HCT116 (cell line): ENCODE data around the gene HMGB3. TPM values are rescaled to one million over a fixed set of nuclear protein-coding genes. Genes with fewer than 3 reads are reported as not detected.

Source experiments
- ATAC-seq: fragments of 200-7000 bp; cut with Tn5 transposase; 2 replicates; pipeline ENCODE4 v1.9.1; 2020; ENCODE audit warnings: mild to moderate bottlenecking, moderate library complexity
- BruUV-seq: library from RNA; stranded (reverse); fragments of 400-500 nt; replicated peaks from 2 replicates; lab custom pipeline; 2021; lab: Mats Ljungman, UMichigan
- CTCF ChIA-PET: fragments of 300-600 bp; sonication (Branson Sonifier 250); formaldehyde crosslinking; loops from one replicate; lab custom pipeline; 2021; ENCODE audit warnings: antibody characterized with exemption; lab: Charles Lee
- POLR2A ChIA-PET: fragments of 300-600, 350-600 bp; sonication (Branson Sonifier 250); formaldehyde crosslinking; loops from one replicate; lab custom pipeline; 2021; ENCODE audit warnings: antibody characterized with exemption; lab: Charles Lee
- RAD21 ChIA-PET, 2 experiments: fragments of 300-600 bp; sonication (Branson Sonifier 250); formaldehyde crosslinking; loops; one replicate each; lab custom pipeline; 2023; ENCODE audit warnings: low total read pairs in 2 of 2; ENCODE audit not compliant: uncharacterized antibody in 2 of 2, unreplicated experiment in 2 of 2, low non-redundant PET in 1 of 2; lab: Charles Lee
- DNase-seq: peaks from one replicate; pipeline ENCODE4 v3.0.0-alpha.2; 2010; ENCODE audit warnings: low read depth, low spot score
- H2AFZ ChIP-seq: fragments of 200-600 bp; shearing (Covaris generic), sonication (generic); 2 replicates; pipeline ENCODE4 v1.6.1; 2017; ENCODE audit warnings: low read depth, mixed run types, mixed read lengths, antibody characterized with exemption, low read length; ENCODE audit not compliant: poor library complexity, severe bottlenecking
- H3K27ac ChIP-seq: 2 replicates; pipeline ENCODE4 v1.5.1; 2012; ENCODE audit warnings: low read depth, low read length
- H3K27me3 ChIP-seq: fragments of 200-600 bp; sonication (generic); 2 replicates; pipeline ENCODE4 v1.6.1; 2016; ENCODE audit warnings: mixed run types, low read length, mixed read lengths; ENCODE audit not compliant: insufficient read depth
- H3K36me3 ChIP-seq, 2 experiments: fragments of 200-500 bp in 1 of 2; fragments of 200-600 bp in 1 of 2; sonication (Bioruptor generic) in 1 of 2; sonication (generic) in 1 of 2; 2 replicates each; pipeline versions ENCODE4 v1.5.1 to v1.6.1; 2014 to 2016; ENCODE audit warnings: low read length in 2 of 2, inconsistent platforms in 1 of 2, mixed read lengths in 1 of 2, mixed run types in 1 of 2; ENCODE audit not compliant: insufficient read depth in 2 of 2, control insufficient read depth in 1 of 2
- H3K4me1 ChIP-seq, 2 experiments: fragments of 200-600 bp in 1 of 2; sonication (generic) in 1 of 2; 2 replicates each; pipeline versions ENCODE4 v1.5.1 to v1.6.1; 2012 to 2017; ENCODE audit warnings: low read length in 2 of 2, inconsistent platforms in 1 of 2, mild to moderate bottlenecking in 1 of 2, mixed read lengths in 1 of 2, mixed run types in 1 of 2, moderate library complexity in 1 of 2; ENCODE audit not compliant: insufficient read depth in 2 of 2, control insufficient read depth in 1 of 2
- H3K4me2 ChIP-seq: fragments of 200-600 bp; sonication (generic); 2 replicates; pipeline ENCODE4 v1.6.1; 2017; ENCODE audit warnings: mixed run types, low read length, mixed read lengths
- H3K4me3 ChIP-seq, 2 experiments: fragments of 200-600 bp in 1 of 2; sonication (generic) in 1 of 2; replicated peaks in 1 of 2; 2 replicates each; pipeline ENCODE4 v1.5.1; 2011 to 2016; ENCODE audit warnings: low read length in 2 of 2, control low read depth in 1 of 2, low read depth in 1 of 2, mild to moderate bottlenecking in 1 of 2, mixed read lengths in 1 of 2, mixed run types in 1 of 2
- H3K79me2 ChIP-seq: fragments of 200-600 bp; sonication (generic); 2 replicates; pipeline ENCODE4 v1.6.1; 2017; ENCODE audit warnings: mild to moderate bottlenecking, mixed run types, low read length, moderate library complexity, mixed read lengths; ENCODE audit not compliant: insufficient read depth
- H3K9ac ChIP-seq: fragments of 200-600 bp; sonication (generic); 2 replicates; pipeline ENCODE4 v1.6.1; 2016; ENCODE audit warnings: low read length, mixed read lengths
- H3K9me2 ChIP-seq: fragments of 200-600 bp; sonication (generic), shearing (Covaris generic); 2 replicates; pipeline ENCODE4 v1.6.1; 2017; ENCODE audit warnings: mixed run types, mild to moderate bottlenecking, moderate library complexity; ENCODE audit not compliant: insufficient read depth
- H3K9me3 ChIP-seq, 2 experiments: fragments of 200-500 bp in 1 of 2; fragments of 200-600 bp in 1 of 2; sonication (Bioruptor generic) in 1 of 2; sonication (generic) in 1 of 2; 2 replicates each; pipeline ENCODE4 v1.6.1; 2014 to 2017; ENCODE audit warnings: low read length in 2 of 2, mixed read lengths in 2 of 2, inconsistent platforms in 1 of 2, low read depth in 1 of 2, mild to moderate bottlenecking in 1 of 2, mixed run types in 1 of 2, moderate library complexity in 1 of 2; ENCODE audit not compliant: control insufficient read depth in 1 of 2, insufficient read depth in 1 of 2
- H4K20me1 ChIP-seq: fragments of 200-600 bp; sonication (generic), shearing (Covaris generic); 2 replicates; pipeline ENCODE4 v1.6.1; 2017; ENCODE audit warnings: mixed run types, mild to moderate bottlenecking, moderate library complexity; ENCODE audit not compliant: insufficient read depth
- ELF1 ChIP-seq: IDR thresholded peaks from 2 replicates; pipeline ENCODE4 v1.6.1; 2012; ENCODE audit warnings: low read depth, borderline replicate concordance
- EZH2phosphoT487 ChIP-seq: fragments of 200-600 bp; IDR thresholded peaks from 2 replicates; pipeline ENCODE4 v1.6.1; 2018; ENCODE audit warnings: antibody characterized with exemption, borderline replicate concordance
- POLR2A ChIP-seq: IDR thresholded peaks from 2 replicates; pipeline ENCODE4 v1.7.0; 2011; ENCODE audit warnings: borderline replicate concordance; ENCODE audit not compliant: insufficient read depth, insufficient read length; ENCODE audit errors: extremely low read depth
- POLR2AphosphoS5 ChIP-seq: IDR thresholded peaks from 2 replicates; pipeline ENCODE4 v1.6.1; 2011; ENCODE audit warnings: mild to moderate bottlenecking, low read depth, low read length, moderate library complexity
- SP1 ChIP-seq: IDR thresholded peaks from 2 replicates; pipeline ENCODE4 v1.6.1; 2012; ENCODE audit warnings: low read depth
- SRF ChIP-seq: IDR thresholded peaks from 2 replicates; pipeline ENCODE4 v1.6.1; 2012; ENCODE audit warnings: low read depth
- YY1 ChIP-seq: IDR thresholded peaks from 2 replicates; pipeline ENCODE4 v1.6.1; 2011; ENCODE audit warnings: low read length, low read depth, moderate library complexity, mild to moderate bottlenecking; ENCODE audit not compliant: insufficient replicate concordance; ENCODE audit errors: extremely low read depth
- ZFX ChIP-seq: fragments of 450-650 bp; IDR thresholded peaks from 2 replicates; pipeline ENCODE4 v1.6.1; 2017
- intact Hi-C: fragments of 100-400 bp; cut with micrococcal nuclease; formaldehyde crosslinking; loops from 2 replicates; pipeline ENCODE4 v1.10.0; 2022
- total RNA-seq: library from RNA; stranded (reverse); gene quantifications from one replicate; pipeline ENCODE4 v1.2.1, GENCODE V29; 2021; ENCODE audit not compliant: unreplicated experiment
- TF ChIP-seq, protein P1 (sequence below), 3 experiments: fragments of 200-600 bp in 1 of 3; sonication (generic) in 1 of 3; IDR thresholded peaks in 2 of 3; conservative IDR thresholded peaks in 1 of 3; 2 replicates each; pipeline ENCODE4 v1.5.1; 2012 to 2017; ENCODE audit warnings: low read depth in 2 of 3, low read length in 2 of 3, antibody characterized with exemption in 1 of 3, borderline replicate concordance in 1 of 3, control low read depth in 1 of 3, mild to moderate bottlenecking in 1 of 3, mixed read lengths in 1 of 3, mixed run types in 1 of 3, moderate library complexity in 1 of 3; ENCODE audit not compliant: insufficient read depth in 1 of 3

Gene HMGB3
- total RNA-seq, 1 experiment from 2014 or later: 116 TPM

GRCh38 chrX:150977411-150978162 is 5.5 kb upstream of the HMGB3 start:
- H3K27ac ChIP-seq: no peak overlapping the region
- CTCF ChIA-PET: no interaction called here
- H3K27me3 ChIP-seq: no peaks in the 10 kb centered on the region
- ATAC-seq (no peak), DNase-seq (no peak)
- TF ChIP-seq SRF: no peak
- TF ChIP-seq, protein P1, sequence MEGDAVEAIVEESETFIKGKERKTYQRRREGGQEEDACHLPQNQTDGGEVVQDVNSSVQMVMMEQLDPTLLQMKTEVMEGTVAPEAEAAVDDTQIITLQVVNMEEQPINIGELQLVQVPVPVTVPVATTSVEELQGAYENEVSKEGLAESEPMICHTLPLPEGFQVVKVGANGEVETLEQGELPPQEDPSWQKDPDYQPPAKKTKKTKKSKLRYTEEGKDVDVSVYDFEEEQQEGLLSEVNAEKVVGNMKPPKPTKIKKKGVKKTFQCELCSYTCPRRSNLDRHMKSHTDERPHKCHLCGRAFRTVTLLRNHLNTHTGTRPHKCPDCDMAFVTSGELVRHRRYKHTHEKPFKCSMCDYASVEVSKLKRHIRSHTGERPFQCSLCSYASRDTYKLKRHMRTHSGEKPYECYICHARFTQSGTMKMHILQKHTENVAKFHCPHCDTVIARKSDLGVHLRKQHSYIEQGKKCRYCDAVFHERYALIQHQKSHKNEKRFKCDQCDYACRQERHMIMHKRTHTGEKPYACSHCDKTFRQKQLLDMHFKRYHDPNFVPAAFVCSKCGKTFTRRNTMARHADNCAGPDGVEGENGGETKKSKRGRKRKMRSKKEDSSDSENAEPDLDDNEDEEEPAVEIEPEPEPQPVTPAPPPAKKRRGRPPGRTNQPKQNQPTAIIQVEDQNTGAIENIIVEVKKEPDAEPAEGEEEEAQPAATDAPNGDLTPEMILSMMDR (IDR thresholded peaks at IDR 0.05 in 2 of 3, conservative IDR thresholded peaks at IDR 0.05 in 1 of 3; ENCODE audit: borderline replicate concordance in 1 of 3, insufficient read depth in 1 of 3, low read depth in 2 of 3, low read length in 2 of 3): no peak
- POLR2A ChIA-PET: no interaction called here
- no peaks in the 10 kb centered on the region for H4K20me1 ChIP-seq
- intact Hi-C loops: no loop called here
- no peaks in the 10 kb centered on the region for H3K79me2 ChIP-seq
- H3K9me2 ChIP-seq: no peaks in the 10 kb centered on the region
- H3K9me3 ChIP-seq: no peaks in the 10 kb centered on the region
- no peak overlapping the region for H3K4me3 ChIP-seq
- no TSS peak for BruUV-seq
- H3K36me3 ChIP-seq: no peaks in the 10 kb centered on the region
- no peak overlapping the region for H2AFZ ChIP-seq
- H3K4me1 ChIP-seq: peaks cover 2 to 4% of the 10 kb centered on the region in 2 experiments; a peak in 2 of 4 replicates
- H3K4me2 ChIP-seq: no peak overlapping the region
- RAD21 ChIA-PET: no interaction called here
- no peak overlapping the region for H3K9ac ChIP-seq

DNA sequence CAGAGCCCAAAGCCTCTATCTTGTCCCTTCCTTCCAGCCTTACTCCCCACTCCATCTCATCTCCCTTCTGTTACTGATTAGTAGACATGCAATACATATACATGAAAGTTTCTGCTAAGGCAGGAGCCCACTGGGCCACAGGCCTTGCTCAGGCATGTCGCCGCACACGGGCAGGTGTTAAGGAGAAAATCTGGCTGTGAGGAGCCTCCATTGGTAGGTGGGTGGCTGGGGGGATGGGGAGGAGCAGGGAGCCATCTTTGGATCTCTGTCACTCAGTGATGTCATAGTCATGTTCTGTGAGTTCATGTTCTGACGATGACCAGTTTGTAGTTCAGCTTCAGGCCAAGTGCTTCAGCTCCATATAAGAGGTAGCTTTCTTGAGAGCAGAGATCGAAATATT is 2.9 kb upstream of the HMGB3 start:
- no peak for DNase-seq
- H2AFZ ChIP-seq: no peak overlapping the region
- H3K9ac ChIP-seq: no peak overlapping the region
- H3K4me2 ChIP-seq: no peak overlapping the region
- H3K9me2 ChIP-seq: no peaks in the 10 kb centered on the region
- H3K36me3 ChIP-seq: no peaks in the 10 kb centered on the region
- no peaks in the 10 kb centered on the region for H4K20me1 ChIP-seq
- H3K4me3 ChIP-seq: no peak overlapping the region
- POLR2A ChIA-PET: no interaction called here
- no peak for ATAC-seq
- CTCF ChIA-PET: no interaction called here
- H3K27ac ChIP-seq: no peak overlapping the region
- H3K4me1 ChIP-seq: peaks cover 4 to 11% of the 10 kb centered on the region in 2 experiments; a peak in 3 of 4 replicates
- H3K27me3 ChIP-seq: no peaks in the 10 kb centered on the region
- intact Hi-C loops: loop anchor here (10.0 kb wide), 1 partner anchor 85 kb away; the partner anchor contains the start of gene CD99L2
- no TSS peak for BruUV-seq
- H3K79me2 ChIP-seq: peaks cover 8% of the 10 kb centered on the region
- TF ChIP-seq ELF1 (no peak), SP1 (no peak), YY1 (no peak), POLR2AphosphoS5 (no peak), POLR2A (no peak), EZH2phosphoT487 (no peak), ZFX (no peak)
- TF ChIP-seq, all 23 proteins: peak for 0
- H3K9me3 ChIP-seq: no peaks in the 10 kb centered on the region
- RAD21 ChIA-PET: no interaction called here
